SK-MEL-5 (cell line): Measurements from ENCODE around the gene SLCO4A1. TPM values are rescaled to one million over a fixed set of nuclear protein-coding genes. Genes with fewer than 3 reads are reported as not detected.

Experiments
- total RNA-seq: library from RNA; depleted of rRNA; stranded (reverse); fragments of >200 nt; shearing (Covaris generic); gene quantifications from 2 replicates; pipeline ENCODE4 v1.2.3, GENCODE V29; 2014; rRNA removed

SLCO4A1 gene
- total RNA-seq, 1 experiment from 2014 or later, result 53.5 TPM

Other genes with a start within 250 kb of the SLCO4A1 start
- gene CABLES2, start 235.2 kb upstream of the SLCO4A1 start, total RNA-seq, result 2.9 TPM in 2 replicates
- 0.03 TPM in 1 of 2 replicates, not detected in the other for gene RBBP8NL, start 215.0 kb upstream of the SLCO4A1 start, total RNA-seq
- 0.18 TPM in 1 of 2 replicates, not detected in the other for gene GATA5, start 166.5 kb upstream of the SLCO4A1 start, total RNA-seq
- gene NTSR1, start 66.3 kb downstream of the SLCO4A1 start, total RNA-seq, result not detected in 2 replicates
- 28.3 and 31.7 TPM in 2 replicates for gene MRGBP, start 154.0 kb downstream of the SLCO4A1 start, total RNA-seq
- 58.3 and 65.2 TPM in 2 replicates for gene OGFR, start 162.3 kb downstream of the SLCO4A1 start, total RNA-seq
- 8.6 and 11.0 TPM in 2 replicates for gene COL9A3, start 174.5 kb downstream of the SLCO4A1 start, total RNA-seq
- gene TCFL5, start 219.3 kb downstream of the SLCO4A1 start, total RNA-seq, result 54.7 and 55.2 TPM in 2 replicates